NCI-H1436 treated with DMSO at 0.1 percent for 48 hours (cell line): ENCODE results near the gene HS3ST6.
"Not testable (repeated sequence)": the region's sequence is repeated elsewhere in the genome, so short reads cannot be mapped to it uniquely, and the experiment has no call there.

Source experiments
- DNase-seq: peaks from one replicate; lab custom pipeline; 2025; lab: John Stamatoyannopoulos, UW

Gene HS3ST6

DNA sequence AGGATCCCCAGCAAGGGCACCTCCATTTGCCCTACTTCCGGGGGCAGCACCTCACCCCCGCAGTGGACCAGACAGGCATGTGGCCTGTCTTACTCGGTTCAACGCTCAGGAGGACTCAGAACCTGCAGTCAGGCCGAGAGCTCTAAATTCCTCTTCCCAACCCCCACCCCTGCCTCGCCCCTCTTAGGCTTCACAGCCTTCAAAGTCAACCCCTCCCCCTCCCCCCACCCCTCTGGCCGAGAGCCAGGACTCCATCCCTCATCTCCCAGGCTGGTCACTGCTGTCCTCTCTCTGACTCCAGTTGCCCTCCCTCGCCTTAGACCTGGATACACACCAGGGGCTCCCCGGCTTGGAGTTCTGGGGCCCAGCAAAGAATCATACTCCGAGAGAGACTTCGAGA, 8.1 kb upstream of the HS3ST6 start:
- no peak for DNase-seq

DNA sequence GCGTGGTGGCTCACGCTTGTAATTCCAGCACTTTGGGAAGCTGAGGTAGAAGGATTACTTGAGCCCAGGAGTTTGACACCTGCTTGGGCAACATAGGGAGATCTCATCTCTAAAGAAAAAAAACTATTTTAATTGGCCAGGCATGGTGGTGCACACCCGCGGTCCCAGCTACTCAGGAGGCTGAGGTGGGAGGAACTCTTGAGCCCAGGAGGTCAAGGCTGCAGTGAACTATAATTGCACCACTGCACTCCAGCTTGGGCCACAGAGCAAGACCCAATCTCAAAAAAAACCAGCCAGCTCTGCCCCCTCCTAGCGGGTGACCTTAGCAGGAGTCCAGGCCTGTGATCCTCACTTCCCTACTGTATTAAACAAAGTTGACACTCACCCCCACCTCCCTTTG, 5.9 kb upstream of the HS3ST6 start:
- DNase-seq, result no peak

DNA sequence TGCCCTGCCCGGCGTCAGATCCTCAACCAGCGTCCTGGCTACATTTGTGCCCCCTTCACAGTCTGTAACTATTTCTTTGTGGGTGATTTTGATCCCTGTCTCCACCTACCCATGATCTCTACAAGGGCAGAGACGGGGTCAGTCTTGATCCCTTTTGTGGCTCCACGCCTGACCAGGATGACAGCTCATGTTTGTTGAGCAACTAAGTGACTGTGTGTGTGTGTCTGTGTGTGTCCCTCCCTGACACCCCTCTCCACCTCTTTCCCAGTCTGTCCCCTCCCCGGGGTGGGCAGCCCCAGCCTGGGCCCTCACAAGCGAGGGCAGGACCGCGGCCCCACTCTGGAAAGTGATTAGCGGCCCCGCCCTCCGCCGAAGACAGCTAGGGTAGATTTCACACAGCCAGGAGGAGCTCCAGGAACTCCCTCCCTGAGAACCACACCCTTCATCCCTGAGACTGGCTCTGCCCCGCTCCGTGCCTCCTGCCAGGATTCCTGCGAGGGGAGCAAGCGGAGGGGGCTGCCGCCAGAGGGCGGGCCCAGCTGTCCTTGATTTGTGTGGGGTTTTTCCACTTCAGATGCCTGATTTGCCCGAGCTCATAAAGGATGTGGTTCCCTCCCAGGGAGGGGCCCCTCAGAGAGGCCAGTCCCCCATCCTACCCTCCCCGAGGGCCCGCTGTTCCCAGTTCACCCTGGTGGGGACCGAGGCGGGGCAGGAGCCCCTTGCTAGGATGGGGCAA, 5.3 kb upstream of the HS3ST6 start:
- DNase-seq, result no peak

- no peak for DNase-seq
Measured at GRCh38 chr16:1922357-1922756, 4.1 kb upstream of the HS3ST6 start.

- no peak for DNase-seq
Measured at GRCh38 chr16:1920727-1921171, 2.5 kb upstream of the HS3ST6 start.

DNA sequence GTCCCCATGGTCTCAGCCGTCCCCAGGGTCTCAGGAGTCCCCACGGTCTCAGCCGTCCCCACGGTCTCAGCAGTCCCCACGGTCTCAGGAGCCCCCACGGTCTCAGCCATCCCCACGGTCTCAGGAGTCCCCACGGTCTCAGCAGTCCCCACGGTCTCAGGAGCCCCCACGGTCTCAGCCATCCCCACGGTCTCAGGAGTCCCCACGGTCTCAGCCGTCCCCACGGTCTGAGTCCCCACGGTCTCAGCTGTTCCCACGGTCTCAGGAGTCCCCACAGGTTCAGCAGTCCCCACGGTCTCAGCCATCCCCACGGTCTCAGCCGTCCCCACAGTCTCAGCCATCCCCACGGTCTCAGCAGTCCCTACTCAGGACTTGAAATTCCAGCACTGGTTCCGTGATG, 1.9 kb upstream of the HS3ST6 start:
- not testable (repeated sequence) for DNase-seq

GRCh38 chr16:1919327-1919998, 1.2 kb upstream of the HS3ST6 start:
- DNase-seq, result no peak

DNA sequence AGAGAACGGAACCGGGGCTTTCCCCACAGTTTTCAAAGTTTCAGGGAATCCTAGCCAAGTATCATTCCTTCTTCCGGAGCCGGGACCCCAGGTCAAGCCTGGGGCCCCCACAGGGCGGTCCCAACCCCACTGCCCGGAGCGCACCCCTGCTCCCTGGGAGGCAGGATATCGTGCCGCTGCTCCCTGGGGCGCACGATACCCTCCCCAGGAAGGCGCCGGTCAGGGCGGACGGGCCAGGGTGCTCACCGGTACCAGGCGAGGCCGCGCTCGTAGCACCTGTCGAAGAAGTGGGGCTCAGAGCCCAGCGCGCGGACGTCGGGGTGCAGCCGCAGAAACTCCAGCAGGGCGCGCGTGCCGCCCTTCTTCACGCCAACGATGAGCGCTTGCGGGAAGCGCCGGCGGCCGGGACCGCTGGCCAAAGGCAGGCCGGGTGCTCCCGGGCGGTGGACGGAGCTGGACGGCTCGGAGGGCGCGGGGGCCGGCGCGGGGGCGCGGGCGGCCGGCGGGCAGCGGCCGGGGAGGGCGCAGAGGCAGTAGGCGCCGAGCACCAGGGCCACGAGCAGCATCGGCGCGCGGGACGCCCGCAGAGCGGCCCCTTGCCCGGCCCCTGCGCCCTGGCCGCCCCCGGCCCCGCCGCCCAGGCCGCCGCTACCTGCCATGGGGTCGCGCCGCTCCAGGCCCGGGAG, 407 bp downstream of the HS3ST6 start:
- DNase-seq, result no peak

DNA sequence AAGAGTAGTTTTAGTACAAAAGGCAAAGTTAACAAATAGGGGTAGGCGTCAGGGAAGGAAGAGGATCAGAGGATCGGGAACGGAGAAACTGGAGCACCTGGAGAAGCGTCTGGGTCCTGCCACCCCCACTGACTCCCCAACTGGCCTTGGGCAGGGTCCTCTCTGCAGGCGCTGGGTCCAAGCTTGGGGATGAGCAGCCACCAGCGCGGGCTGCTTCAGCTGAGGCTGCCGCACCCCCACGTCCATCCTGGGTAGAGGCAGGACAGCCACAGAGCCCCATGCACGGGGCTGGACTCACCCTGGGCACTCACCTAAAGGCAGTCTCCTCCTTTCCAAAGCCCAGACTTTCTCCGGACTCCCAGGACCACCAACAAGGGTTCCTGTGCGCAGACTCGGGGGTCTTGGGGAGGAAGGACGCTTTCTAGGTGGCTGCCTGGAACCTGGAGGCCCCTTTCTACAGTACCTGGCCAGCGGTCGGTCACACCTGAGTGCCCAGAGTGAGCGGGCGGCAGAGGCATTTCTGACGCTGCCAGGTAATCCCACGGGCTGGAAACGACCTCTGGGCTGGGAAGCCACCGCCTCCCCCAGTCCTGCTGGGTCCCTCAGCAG, 1.1 kb downstream of the HS3ST6 start:
- DNase-seq, result no peak

- no peak for DNase-seq
Measured at GRCh38 chr16:1916640-1916990, 1.6 kb downstream of the HS3ST6 start.

DNA sequence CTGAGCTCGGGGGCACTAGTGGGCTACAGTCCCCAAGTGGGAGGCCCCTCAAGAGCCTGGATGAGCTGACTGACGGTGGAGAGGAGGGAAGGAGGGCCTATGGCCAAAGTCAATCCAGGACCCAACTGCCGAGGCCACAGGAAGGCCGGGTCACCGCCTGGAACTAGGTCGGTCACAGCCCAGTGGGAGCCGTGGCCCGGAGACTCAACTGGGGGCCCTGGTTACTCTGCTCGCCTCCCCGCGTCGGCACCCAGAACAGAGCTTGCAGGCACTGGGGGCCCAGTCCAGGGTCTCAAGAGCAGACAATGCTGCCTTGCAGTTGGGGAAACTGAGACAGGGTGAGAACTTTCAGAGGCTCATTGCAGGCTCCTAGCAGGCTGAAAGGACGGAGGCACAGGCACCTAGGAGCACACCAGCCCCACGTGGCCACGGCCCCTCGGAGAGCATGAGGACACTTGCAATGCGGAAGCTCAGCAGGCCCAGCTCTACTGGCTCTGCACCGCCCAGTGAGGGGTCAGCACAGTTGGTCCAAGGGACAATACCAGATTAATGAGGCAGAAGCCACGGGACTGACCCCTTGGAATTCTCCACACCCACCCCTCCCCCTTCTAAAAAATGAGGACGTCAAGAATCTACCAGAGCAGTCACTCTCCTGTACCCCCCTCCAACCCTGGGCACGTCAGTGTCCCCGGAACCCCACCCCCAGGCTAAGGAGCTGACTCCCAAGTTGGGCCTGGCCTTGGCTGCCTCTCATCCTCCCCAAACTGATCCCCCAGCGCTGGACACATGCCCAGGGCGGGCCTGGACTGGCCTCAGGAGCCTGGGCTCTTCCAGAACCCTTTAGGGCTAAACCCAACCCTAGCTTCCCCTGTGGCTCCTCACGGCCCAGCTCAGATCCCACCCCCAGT, 2.2 kb downstream of the HS3ST6 start:
- DNase-seq, result no peak

GRCh38 chr16:1914988-1915387, 3.2 kb downstream of the HS3ST6 start:
- no peak for DNase-seq

GRCh38 chr16:1914084-1914608, 4.1 kb downstream of the HS3ST6 start:
- no peak for DNase-seq

DNA sequence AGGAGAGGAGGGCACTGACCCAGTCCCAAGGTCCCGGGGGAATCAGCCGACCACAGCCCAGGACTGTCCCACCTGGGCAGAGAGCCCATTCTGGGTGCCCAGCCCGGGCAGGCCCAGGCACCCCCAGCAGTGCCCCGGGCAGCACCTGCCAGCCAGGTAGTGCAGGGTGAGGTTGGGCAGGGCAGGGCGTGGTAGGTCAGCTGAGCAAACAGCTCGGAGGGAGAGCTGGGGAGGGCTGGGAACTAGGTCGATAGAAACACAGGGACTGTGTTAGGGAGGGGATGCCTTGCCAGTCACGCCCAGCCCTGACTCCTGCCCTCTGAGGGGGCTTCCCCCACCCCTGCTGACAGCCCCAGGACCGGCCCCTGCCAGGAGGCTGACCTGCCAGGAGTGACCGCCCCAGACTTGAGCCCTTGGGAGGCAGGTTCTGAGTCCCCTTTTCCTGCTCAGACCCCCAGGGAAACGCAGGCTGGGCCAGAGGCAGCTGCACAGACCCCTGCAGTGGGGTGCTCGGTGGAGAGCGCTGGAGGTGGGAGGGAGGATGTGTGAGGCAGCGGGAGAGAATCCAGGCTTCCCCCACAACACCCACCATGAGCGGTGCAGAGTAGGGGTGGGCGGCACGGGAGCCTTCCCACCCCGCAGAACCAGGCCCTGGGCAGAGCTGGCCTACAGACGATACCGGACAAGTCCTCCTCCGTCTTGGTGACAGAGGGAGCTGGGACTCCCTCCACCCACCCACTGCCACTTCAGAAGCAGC, 4.7 kb downstream of the HS3ST6 start:
- DNase-seq, result no peak

GRCh38 chr16:1912215-1912543, 6.0 kb downstream of the HS3ST6 start:
- DNase-seq, result no peak

- DNase-seq, result no peak
Measured at GRCh38 chr16:1911467-1912214, 6.6 kb downstream of the HS3ST6 start.

DNA sequence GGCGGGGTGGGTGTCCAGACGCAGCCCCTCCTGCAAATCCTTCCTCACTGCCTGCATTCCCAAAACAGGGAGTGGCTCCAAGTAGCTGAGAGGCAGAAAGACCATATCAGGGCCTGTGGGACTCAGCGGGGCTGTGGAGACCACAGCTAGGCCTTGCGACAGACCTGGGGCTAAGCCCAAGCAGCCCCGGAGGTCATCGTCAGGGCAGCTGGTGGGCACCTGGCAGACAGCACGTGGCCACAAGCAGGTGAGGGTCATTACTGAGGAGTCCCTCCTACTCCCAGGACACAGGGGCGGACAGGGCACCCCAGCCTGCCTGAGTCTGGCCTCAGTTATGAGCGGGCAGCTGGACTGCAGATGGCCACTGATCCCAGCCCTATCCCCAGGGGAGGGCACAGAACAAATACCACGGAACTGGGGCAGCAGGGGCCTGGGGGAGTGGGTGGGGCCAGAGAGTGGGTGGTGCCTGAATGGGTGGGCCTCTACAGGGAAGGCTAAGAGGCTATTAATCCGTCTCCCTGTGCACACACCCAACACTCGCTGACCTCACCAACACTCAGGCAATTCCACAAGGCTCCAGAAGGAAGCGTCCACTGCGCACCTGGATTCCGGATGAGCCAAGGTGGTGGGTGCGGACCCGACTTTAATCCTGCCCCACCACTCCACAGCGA, 8.5 kb downstream of the HS3ST6 start:
- DNase-seq, result no peak

DNA sequence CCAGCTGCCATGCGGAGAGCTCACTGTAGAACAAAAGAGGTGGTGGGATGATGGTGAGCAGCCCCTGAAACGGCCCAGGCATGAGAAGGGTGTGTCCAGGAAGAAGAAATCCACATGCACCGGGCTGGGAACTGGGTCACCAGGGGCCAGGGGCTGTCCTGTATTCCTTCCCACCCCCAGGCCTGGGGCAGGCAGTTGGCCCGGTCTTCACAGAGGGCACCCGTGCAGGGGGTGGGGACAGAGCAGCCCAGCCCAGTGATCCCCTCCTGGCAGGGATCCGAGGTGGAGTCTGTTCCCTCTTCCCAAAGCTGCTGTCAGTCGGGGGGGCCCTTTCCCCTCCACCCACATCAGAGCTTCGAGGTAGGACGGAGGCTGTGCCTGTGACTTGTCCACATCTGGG, 9.2 kb downstream of the HS3ST6 start:
- DNase-seq, result no peak

- DNase-seq, result no peak
Measured at GRCh38 chr16:1908184-1908583, 10.0 kb downstream of the HS3ST6 start.
